Suppressor macrophage treated with lipopolysaccharide for 4 hours (primary cell): ENCODE results near the gene SMAD7.

Source experiments
- DNase-seq: peaks from one replicate; pipeline ENCODE4 v3.0.0-alpha.2; 2020

Gene SMAD7

GRCh38 chr18:48959921-48960920, 9.5 kb upstream of the SMAD7 start:
- DNase-seq = no peak

- no peak for DNase-seq
Observed at GRCh38 chr18:48959551-48959920, 8.8 kb upstream of the SMAD7 start.

- no peak for DNase-seq
Observed at GRCh38 chr18:48958951-48959350, 8.2 kb upstream of the SMAD7 start.

- no peak for DNase-seq
Observed at GRCh38 chr18:48957616-48958015, 6.9 kb upstream of the SMAD7 start.

GRCh38 chr18:48957136-48957535, 6.4 kb upstream of the SMAD7 start:
- DNase-seq = no peak

- DNase-seq = no peak
Observed at GRCh38 chr18:48956356-48956755, 5.6 kb upstream of the SMAD7 start.

- DNase-seq = no peak
Observed at GRCh38 chr18:48955830-48956261, 5.1 kb upstream of the SMAD7 start.

GRCh38 chr18:48954886-48955819, 4.4 kb upstream of the SMAD7 start:
- no peak for DNase-seq

- no peak for DNase-seq
Observed at GRCh38 chr18:48953104-48953706, 2.4 kb upstream of the SMAD7 start.

- peak; percentile 87 for DNase-seq
Observed at GRCh38 chr18:48952287-48953103, 1.7 kb upstream of the SMAD7 start.

- peak; percentile 92 for DNase-seq
Observed at GRCh38 chr18:48951448-48952286, 902 bp upstream of the SMAD7 start.

GRCh38 chr18:48949606-48950535, 894 bp downstream of the SMAD7 start:
- DNase-seq = peak; percentile 62

GRCh38 chr18:48949050-48949605, 1.6 kb downstream of the SMAD7 start:
- DNase-seq = no peak

GRCh38 chr18:48948112-48949049, 2.4 kb downstream of the SMAD7 start:
- no peak for DNase-seq

- no peak for DNase-seq
Observed at GRCh38 chr18:48947560-48947959, 3.2 kb downstream of the SMAD7 start.

GRCh38 chr18:48947092-48947491, 3.7 kb downstream of the SMAD7 start:
- no peak for DNase-seq

GRCh38 chr18:48946329-48946835, 4.4 kb downstream of the SMAD7 start:
- DNase-seq = no peak

GRCh38 chr18:48945953-48946217, 4.9 kb downstream of the SMAD7 start:
- no peak for DNase-seq

GRCh38 chr18:48944634-48945033, 6.1 kb downstream of the SMAD7 start:
- no peak for DNase-seq
